ENCODE results near the gene AAK1. TPM values are rescaled to one million over a fixed set of nuclear protein-coding genes. Genes with fewer than 3 reads are reported as not detected.
"Not testable (repeated sequence)": the region's sequence is repeated elsewhere in the genome, so short reads cannot be mapped to it uniquely, and the experiment has no call there.

Gene AAK1
- total RNA-seq, 1 experiment from 2014 or later: 6.8 TPM

GRCh38 chr2:69629921-69630608 is 13.5 kb downstream of the AAK1 start:
- Histone ChIP-seq H3K4me2 (ENCODE audit: low read depth, low read length, poor library complexity, severe bottlenecking) (no peak overlapping the region), H3K27ac (ENCODE audit: low read length) (no peak overlapping the region), H3K9me2 (replicated peaks; ENCODE audit: insufficient read depth, low read length) (no peaks in the 10 kb centered on the region), H3K4me3 (ENCODE audit: low read length) (no peak overlapping the region), H2AFZ (ENCODE audit: low read length) (no peak overlapping the region), H3K79me2 (ENCODE audit: low read length) (no peaks in the 10 kb centered on the region), H3K27me3 (ENCODE audit: low read length) (no peaks in the 10 kb centered on the region), H3K9me3 (ENCODE audit: low read length) (no peaks in the 10 kb centered on the region), H3K9ac (ENCODE audit: low read length) (no peak overlapping the region), H4K20me1 (ENCODE audit: insufficient read depth, low read depth, low read length) (peaks cover 25% of the 10 kb centered on the region; the same call in 1 of the 2 replicates), H3K4me1 (ENCODE audit: low read length) (no peaks in the 10 kb centered on the region), H3K36me3 (ENCODE audit: insufficient read depth, low read length) (no peaks in the 10 kb centered on the region)
- no peak for DNase-seq

- Histone ChIP-seq H3K9me2 (replicated peaks; ENCODE audit: insufficient read depth, low read length) (no peaks in the 10 kb centered on the region), H2AFZ (ENCODE audit: low read length) (no peak overlapping the region), H3K9me3 (ENCODE audit: low read length) (no peaks in the 10 kb centered on the region), H3K36me3 (ENCODE audit: insufficient read depth, low read length) (no peaks in the 10 kb centered on the region), H3K4me3 (ENCODE audit: low read length) (no peak overlapping the region), H3K9ac (ENCODE audit: low read length) (no peak overlapping the region), H3K27ac (ENCODE audit: low read length) (no peak overlapping the region), H3K4me1 (ENCODE audit: low read length) (no peaks in the 10 kb centered on the region), H3K27me3 (ENCODE audit: low read length) (no peaks in the 10 kb centered on the region), H3K79me2 (ENCODE audit: low read length) (no peaks in the 10 kb centered on the region), H4K20me1 (ENCODE audit: insufficient read depth, low read depth, low read length) (peaks cover 25% of the 10 kb centered on the region; the same call in 1 of the 2 replicates), H3K4me2 (ENCODE audit: low read depth, low read length, poor library complexity, severe bottlenecking) (no peak overlapping the region)
- no peak for DNase-seq
Observed at GRCh38 chr2:69628325-69629021, 15.1 kb downstream of the AAK1 start.

- H3K4me2 ChIP-seq (ENCODE audit: low read depth, low read length, poor library complexity, severe bottlenecking): no peak overlapping the region
- no peak overlapping the region for H2AFZ ChIP-seq (ENCODE audit: low read length)
- DNase-seq: no peak
- H3K4me3 ChIP-seq (ENCODE audit: low read length): no peak overlapping the region
- H4K20me1 ChIP-seq (ENCODE audit: insufficient read depth, low read depth, low read length): peaks cover 17% of the 10 kb centered on the region; the same call in 1 of the 2 replicates
- no peaks in the 10 kb centered on the region for H3K9me3 ChIP-seq (ENCODE audit: low read length)
- H3K27ac ChIP-seq (ENCODE audit: low read length): no peak overlapping the region
- no peaks in the 10 kb centered on the region for H3K36me3 ChIP-seq (ENCODE audit: insufficient read depth, low read length)
- H3K79me2 ChIP-seq (ENCODE audit: low read length): no peaks in the 10 kb centered on the region
- no peak overlapping the region for H3K9ac ChIP-seq (ENCODE audit: low read length)
- no peaks in the 10 kb centered on the region for H3K4me1 ChIP-seq (ENCODE audit: low read length)
- no peaks in the 10 kb centered on the region for H3K9me2 ChIP-seq (replicated peaks; ENCODE audit: insufficient read depth, low read length)
- H3K27me3 ChIP-seq (ENCODE audit: low read length): no peaks in the 10 kb centered on the region
Observed at GRCh38 chr2:69625078-69625795, 18.3 kb downstream of the AAK1 start.

GRCh38 chr2:69624611-69625010 is 18.9 kb downstream of the AAK1 start:
- Histone ChIP-seq H3K79me2 (ENCODE audit: low read length) (no peaks in the 10 kb centered on the region), H4K20me1 (ENCODE audit: insufficient read depth, low read depth, low read length) (peaks cover 14% of the 10 kb centered on the region; the same call in 1 of the 2 replicates), H3K9ac (ENCODE audit: low read length) (no peak overlapping the region), H3K9me2 (replicated peaks; ENCODE audit: insufficient read depth, low read length) (no peaks in the 10 kb centered on the region), H3K4me2 (ENCODE audit: low read depth, low read length, poor library complexity, severe bottlenecking) (no peak overlapping the region), H3K4me3 (ENCODE audit: low read length) (no peak overlapping the region), H3K4me1 (ENCODE audit: low read length) (no peaks in the 10 kb centered on the region), H3K27me3 (ENCODE audit: low read length) (no peaks in the 10 kb centered on the region), H3K36me3 (ENCODE audit: insufficient read depth, low read length) (no peaks in the 10 kb centered on the region), H2AFZ (ENCODE audit: low read length) (no peak overlapping the region), H3K27ac (ENCODE audit: low read length) (no peak overlapping the region), H3K9me3 (ENCODE audit: low read length) (no peaks in the 10 kb centered on the region)
- no peak for DNase-seq

GRCh38 chr2:69624131-69624530 is 19.4 kb downstream of the AAK1 start:
- no peak overlapping the region for H2AFZ ChIP-seq (ENCODE audit: low read length)
- no peaks in the 10 kb centered on the region for H3K27me3 ChIP-seq (ENCODE audit: low read length)
- DNase-seq: no peak
- no peak overlapping the region for H3K27ac ChIP-seq (ENCODE audit: low read length)
- H3K9ac ChIP-seq (ENCODE audit: low read length): no peak overlapping the region
- H3K79me2 ChIP-seq (ENCODE audit: low read length): no peaks in the 10 kb centered on the region
- no peaks in the 10 kb centered on the region for H3K36me3 ChIP-seq (ENCODE audit: insufficient read depth, low read length)
- no peak overlapping the region for H3K4me2 ChIP-seq (ENCODE audit: low read depth, low read length, poor library complexity, severe bottlenecking)
- no peaks in the 10 kb centered on the region for H3K9me3 ChIP-seq (ENCODE audit: low read length)
- peaks cover 10% of the 10 kb centered on the region; the same call in 1 of the 2 replicates for H4K20me1 ChIP-seq (ENCODE audit: insufficient read depth, low read depth, low read length)
- no peaks in the 10 kb centered on the region for H3K4me1 ChIP-seq (ENCODE audit: low read length)
- H3K9me2 ChIP-seq (replicated peaks; ENCODE audit: insufficient read depth, low read length): no peaks in the 10 kb centered on the region
- no peak overlapping the region for H3K4me3 ChIP-seq (ENCODE audit: low read length)

GRCh38 chr2:69623236-69623635 is 20.3 kb downstream of the AAK1 start:
- Histone ChIP-seq H3K27me3 (ENCODE audit: low read length) (no peaks in the 10 kb centered on the region), H3K79me2 (ENCODE audit: low read length) (no peaks in the 10 kb centered on the region), H2AFZ (ENCODE audit: low read length) (no peak overlapping the region), H3K9ac (ENCODE audit: low read length) (no peak overlapping the region), H3K4me2 (ENCODE audit: low read depth, low read length, poor library complexity, severe bottlenecking) (no peak overlapping the region), H3K9me3 (ENCODE audit: low read length) (no peaks in the 10 kb centered on the region), H3K9me2 (replicated peaks; ENCODE audit: insufficient read depth, low read length) (no peaks in the 10 kb centered on the region), H3K36me3 (ENCODE audit: insufficient read depth, low read length) (no peaks in the 10 kb centered on the region), H4K20me1 (ENCODE audit: insufficient read depth, low read depth, low read length) (peaks cover 5% of the 10 kb centered on the region; the same call in 1 of the 2 replicates), H3K4me3 (ENCODE audit: low read length) (no peak overlapping the region), H3K27ac (ENCODE audit: low read length) (no peak overlapping the region), H3K4me1 (ENCODE audit: low read length) (no peaks in the 10 kb centered on the region)
- DNase-seq: no peak

GRCh38 chr2:69622805-69623204 is 20.7 kb downstream of the AAK1 start:
- H3K9me2 ChIP-seq (replicated peaks; ENCODE audit: insufficient read depth, low read length); H3K36me3 ChIP-seq (ENCODE audit: insufficient read depth, low read length); H3K9me3 ChIP-seq (ENCODE audit: low read length); H3K27ac ChIP-seq (ENCODE audit: low read length); H2AFZ ChIP-seq (ENCODE audit: low read length); H3K4me2 ChIP-seq (ENCODE audit: low read depth, low read length, poor library complexity, severe bottlenecking); H4K20me1 ChIP-seq (ENCODE audit: insufficient read depth, low read depth, low read length); H3K4me1 ChIP-seq (ENCODE audit: low read length); H3K27me3 ChIP-seq (ENCODE audit: low read length); H3K9ac ChIP-seq (ENCODE audit: low read length); DNase-seq; H3K4me3 ChIP-seq (ENCODE audit: low read length); H3K79me2 ChIP-seq (ENCODE audit: low read length): not testable (repeated sequence)

- DNase-seq; H3K36me3 ChIP-seq (ENCODE audit: insufficient read depth, low read length); H3K4me1 ChIP-seq (ENCODE audit: low read length); H3K9me2 ChIP-seq (replicated peaks; ENCODE audit: insufficient read depth, low read length); H3K9me3 ChIP-seq (ENCODE audit: low read length); H3K79me2 ChIP-seq (ENCODE audit: low read length); H4K20me1 ChIP-seq (ENCODE audit: insufficient read depth, low read depth, low read length); H3K4me2 ChIP-seq (ENCODE audit: low read depth, low read length, poor library complexity, severe bottlenecking); H3K4me3 ChIP-seq (ENCODE audit: low read length); H3K9ac ChIP-seq (ENCODE audit: low read length); H2AFZ ChIP-seq (ENCODE audit: low read length); H3K27me3 ChIP-seq (ENCODE audit: low read length); H3K27ac ChIP-seq (ENCODE audit: low read length): not testable (repeated sequence)
Observed at GRCh38 chr2:69622017-69622540, 21.5 kb downstream of the AAK1 start.

Measured in Karpas-422 (cell line).